ENCODE results near the gene BMP3.
"Not testable (repeated sequence)": the region's sequence is repeated elsewhere in the genome, so short reads cannot be mapped to it uniquely, and the experiment has no call there.

BMP3 gene, protein sequence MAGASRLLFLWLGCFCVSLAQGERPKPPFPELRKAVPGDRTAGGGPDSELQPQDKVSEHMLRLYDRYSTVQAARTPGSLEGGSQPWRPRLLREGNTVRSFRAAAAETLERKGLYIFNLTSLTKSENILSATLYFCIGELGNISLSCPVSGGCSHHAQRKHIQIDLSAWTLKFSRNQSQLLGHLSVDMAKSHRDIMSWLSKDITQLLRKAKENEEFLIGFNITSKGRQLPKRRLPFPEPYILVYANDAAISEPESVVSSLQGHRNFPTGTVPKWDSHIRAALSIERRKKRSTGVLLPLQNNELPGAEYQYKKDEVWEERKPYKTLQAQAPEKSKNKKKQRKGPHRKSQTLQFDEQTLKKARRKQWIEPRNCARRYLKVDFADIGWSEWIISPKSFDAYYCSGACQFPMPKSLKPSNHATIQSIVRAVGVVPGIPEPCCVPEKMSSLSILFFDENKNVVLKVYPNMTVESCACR

DNA sequence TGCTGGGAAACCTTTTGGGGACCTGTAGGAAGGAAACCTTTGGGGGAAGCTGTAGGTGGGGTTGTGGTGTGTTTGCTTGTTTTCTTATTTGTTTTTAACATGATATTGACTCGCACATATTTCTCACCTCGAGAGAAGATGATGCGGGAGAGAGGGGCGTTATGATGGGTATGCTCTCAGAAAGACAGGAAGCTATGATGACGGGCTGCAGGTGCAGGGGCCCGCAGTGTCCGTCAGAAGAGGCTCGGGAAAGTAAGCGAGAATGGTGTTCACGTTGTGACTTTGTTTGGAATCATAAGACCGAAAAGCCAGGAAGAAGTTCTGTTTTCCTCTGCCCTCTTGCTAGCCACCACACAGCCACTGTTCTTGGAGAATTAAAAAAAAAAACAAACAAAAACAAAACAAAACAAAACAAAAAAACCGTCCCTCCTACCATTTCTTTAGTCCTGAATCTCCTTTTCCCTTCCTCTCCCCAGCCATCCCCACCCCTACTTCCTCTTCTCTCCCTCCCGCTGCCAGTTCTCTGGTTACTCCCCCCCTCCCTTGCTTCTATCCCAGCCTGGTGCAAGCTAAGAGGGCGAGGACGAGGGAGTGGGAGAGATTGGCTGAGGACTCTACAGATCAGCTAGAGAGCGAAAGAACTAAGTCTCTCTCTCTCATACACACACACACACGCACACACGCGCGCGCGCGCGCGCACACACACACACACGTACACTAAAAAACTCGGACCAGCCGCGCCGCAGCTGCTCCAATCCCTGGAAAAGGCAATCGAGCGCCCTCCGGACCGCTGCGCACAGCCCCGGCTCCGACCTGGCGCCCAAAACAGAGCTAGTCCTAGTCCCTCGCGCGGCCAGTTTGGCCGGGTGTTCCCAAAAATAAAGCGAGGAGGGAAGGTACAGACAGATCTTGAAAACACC lies at the start of gene BMP3:
Gene BMP3, plus strand, starts transcription at position 648 of the 920 bp plus-strand sequence. CDS start 577 bp downstream, outside the sequence.
- DNase-seq (ENCODE audit: low read depth, low spot score): no peak

DNA sequence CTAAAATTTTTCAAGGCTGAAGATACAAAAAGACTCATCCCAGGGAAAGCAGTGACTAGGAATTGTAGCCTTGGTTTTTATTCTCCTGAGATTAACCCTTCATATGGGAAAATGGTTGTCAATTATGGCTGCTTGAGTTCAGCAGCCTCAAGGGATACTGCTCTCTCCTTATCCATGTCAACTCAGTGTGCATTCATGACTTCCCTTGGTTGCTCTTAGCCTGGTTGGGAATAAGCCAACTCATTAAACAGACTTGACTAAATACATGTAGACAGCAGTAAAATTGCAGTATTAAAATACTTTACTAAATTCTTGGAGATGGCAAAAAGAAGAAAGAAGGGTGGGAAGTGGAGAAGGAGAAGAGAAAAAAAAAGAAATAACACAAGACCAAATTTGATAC lies 44.5 kb upstream of the BMP3 start:
- no peak for DNase-seq (ENCODE audit: low read depth, low spot score)

DNA sequence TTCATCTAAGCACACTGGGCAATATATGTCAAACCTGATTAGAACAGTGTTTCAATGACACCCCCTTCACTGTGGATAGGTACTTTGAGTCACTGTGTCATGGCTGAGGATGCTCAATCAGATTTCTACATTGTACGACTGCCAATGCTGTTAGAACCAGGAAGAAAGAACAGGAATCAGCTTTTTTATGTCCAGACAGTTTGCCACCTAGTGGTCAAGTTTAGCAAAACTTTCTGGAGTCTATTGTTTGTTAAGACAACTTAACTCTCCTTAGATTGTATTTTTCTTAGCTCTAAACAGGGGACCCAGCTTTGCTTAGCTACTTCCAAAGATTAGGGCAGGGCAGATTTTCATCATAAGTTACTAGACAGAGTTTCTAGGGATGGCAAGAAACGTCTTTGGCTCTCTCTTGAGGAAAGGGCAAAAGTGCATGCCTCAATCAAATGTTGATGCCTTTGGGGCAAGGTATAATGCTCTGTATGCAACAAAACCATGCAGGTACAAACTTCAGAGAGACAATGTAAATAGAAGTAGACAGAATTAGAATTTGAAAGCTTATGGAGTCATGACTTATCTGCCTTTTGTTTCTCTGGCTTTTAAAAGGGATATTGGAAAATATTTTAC lies 40.5 kb upstream of the BMP3 start:
- no peak for DNase-seq (ENCODE audit: low read depth, low spot score)

DNA sequence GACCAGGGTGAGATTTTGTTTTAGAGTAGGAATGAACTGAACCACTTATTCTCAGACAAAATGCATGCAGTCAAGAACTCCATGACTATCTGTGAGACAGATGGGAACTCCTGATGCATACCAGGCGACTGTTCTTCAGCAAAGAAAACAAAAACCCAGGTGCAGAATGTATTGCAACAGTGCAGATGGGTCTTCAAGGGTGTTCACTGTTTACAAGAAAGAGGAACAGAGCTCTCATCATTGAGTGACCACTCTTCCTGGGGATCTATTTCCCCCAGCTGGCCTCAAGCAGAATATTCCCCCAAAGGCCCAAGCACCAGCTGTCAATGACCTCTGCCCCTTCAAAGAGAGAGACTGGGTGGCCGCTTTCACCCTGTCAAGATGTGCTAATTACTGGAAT lies 39.7 kb upstream of the BMP3 start:
- no peak for DNase-seq (ENCODE audit: low read depth, low spot score)

DNA sequence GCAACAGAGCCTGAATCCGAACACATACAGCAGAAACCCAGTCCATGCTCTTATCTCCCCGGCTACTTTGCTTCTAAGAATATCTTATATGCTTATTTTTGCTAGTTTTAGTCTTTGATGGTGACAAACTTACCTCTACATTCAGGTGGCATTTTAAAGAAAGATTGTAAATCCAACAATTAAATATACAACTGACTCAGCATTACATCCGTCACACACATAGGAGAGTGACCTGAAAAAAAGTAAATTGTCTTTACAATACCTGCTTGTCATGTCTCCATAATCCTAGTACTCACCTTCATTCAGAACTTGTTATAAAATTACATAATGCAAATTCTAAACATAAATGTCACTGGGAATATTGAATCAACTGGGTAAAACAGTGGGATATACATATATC lies 30.6 kb upstream of the BMP3 start:
- DNase-seq (ENCODE audit: low read depth, low spot score): no peak

DNA sequence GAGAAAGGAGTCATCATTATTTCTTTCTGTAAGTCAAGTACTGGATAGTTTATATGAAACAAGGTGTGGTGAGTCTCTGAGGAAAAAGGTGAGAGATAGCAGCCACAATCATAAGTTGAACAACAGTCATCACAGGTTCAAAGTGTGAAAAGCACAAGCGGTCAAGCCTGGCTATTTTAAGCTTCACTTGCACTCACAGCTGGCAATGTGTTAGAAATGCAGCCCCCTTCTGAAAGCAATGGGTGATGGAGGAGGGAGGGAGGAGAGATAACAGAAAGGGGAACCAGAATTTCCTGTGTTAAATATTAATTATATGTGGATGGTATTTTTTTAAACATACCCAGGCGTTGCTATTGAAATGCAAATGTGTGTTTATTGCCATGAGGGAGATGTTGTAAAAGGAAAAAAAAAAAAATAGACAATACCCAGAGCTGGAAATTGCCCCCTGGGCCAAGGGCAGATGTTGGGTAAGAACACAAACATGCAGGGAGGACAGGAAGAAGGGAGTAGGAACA lies 26.9 kb upstream of the BMP3 start:
- no peak for DNase-seq (ENCODE audit: low read depth, low spot score)

DNA sequence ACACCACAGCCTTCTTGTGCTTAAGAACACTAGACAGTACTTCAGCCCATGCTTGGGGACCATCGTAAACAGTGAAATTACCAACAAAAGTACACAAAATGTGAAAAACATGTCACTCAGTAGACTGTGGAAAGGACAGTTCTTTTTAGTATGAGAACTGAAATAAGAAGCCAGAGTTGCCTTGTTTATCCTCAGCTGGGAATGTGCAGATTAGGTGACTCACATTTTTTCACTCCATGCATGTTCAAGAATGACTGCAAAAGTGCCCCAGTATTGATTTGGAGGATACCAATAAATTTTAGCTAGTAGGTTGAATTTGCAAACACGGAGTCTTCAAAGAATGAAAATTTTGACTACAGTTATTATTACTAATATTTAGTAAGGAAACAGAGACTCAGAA lies 23.1 kb upstream of the BMP3 start:
- DNase-seq (ENCODE audit: low read depth, low spot score): no peak

DNA sequence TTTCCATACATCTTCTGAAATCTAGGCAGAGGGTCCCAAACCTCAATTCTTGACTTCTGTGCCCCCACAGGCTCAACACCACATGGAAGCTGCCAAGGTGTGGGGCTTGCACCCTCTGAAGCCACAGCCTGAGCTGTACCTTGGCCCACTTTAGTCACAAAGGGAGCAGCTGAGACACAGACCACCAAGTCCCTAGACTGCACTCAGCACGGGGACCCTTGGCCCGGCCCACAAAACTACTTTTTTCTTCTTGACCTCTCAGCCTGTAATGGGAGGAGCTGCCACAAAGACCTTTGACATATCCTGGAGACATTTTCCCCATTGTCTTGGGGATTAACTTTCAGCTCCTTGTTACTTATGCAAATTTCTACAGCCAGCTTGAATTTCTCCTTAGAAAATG lies 13.9 kb upstream of the BMP3 start:
- not testable (repeated sequence) for DNase-seq (ENCODE audit: low read depth, low spot score)

DNA sequence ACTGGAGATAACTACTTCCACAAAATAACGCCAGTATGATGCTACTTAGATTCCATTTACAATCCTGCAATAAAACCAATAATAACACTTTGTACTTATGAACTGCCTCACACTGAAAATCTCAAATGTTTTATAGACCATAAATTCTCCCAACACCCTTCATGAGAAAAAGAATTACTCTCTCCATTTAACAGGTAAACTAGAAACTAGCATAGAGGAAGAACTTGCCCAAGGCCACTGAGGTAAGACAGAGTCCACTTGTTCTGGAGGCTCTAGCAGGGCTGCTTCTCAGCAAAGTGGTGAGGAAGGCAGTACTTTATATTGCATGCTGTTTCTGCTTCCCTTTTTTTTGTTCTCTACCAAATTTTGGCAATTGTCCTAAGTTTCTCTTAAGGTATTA lies 11.5 kb upstream of the BMP3 start:
- DNase-seq (ENCODE audit: low read depth, low spot score): no peak

DNA sequence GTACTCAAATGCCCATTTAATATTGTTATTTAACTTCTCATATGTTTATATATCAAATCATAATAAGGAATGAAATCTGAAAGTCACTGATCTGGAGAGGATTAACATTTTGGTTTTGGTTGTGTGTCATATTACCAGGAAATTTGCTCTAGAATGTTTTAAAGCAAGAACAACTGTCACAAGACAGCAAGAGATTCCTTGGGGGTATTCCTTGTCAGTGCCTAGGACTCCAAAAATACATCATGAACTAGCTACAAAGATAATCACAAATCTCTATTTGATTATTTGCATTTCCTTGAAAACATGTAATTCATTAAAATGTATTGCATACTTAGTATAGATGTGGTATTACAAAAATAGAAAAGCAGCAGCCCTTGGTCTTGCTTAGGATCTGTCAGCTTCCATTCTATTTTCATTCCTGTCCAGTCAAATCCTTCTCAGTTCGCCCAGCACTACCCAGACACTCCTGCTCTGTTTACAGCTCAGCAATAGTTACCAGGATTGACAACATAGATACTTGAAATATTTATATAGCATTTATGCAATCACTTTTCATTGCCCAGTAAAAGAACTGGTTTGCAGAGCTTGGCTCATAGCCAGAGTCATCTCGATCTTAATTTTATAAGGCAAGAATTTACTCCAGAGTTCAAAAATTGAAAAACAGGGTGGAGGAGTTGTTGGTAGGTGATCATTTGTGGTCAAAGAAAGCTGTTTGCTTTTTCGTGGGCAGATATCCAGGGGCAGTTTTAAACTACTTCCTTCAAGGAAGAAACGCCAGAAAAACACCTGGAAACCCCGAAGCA lies 9.2 kb upstream of the BMP3 start:
- no peak for DNase-seq (ENCODE audit: low read depth, low spot score)

DNA sequence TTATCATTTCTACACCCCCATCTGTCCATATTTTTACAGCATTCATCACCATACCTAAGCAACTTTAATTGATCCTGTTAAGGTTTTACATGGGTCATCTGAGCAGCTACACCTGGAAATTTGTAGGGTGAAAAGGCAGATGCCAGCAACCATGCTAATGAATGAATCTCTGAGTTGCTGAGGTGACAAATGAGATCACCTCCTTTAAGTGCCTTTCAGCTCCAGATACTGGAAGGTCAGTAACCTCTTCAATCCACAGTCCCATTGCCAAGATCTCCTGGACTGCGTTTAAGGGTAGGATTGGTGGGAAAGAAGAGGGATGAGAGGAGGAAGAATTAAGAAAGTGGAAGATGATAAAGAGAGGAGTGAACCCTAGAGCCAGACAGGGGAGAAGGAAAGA lies 8.5 kb upstream of the BMP3 start:
- DNase-seq (ENCODE audit: low read depth, low spot score): no peak

DNA sequence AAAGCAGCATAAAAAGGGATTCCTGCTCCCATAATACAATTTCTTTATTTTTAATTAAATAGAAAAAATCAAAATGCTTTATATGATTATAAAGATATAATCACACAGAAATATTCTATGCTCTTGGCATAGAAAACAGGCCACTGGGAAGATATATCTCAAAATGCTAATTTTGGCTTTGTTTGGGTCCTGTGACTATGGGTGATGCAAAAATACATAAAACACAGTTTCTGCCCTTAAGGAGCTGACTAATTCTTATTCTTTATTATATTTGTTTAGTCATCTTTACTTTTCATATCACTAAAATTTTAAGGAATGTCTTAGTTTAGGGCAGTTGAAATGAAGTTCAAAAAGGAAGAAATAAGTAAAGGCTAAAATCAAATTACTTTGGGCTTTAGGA lies 7.0 kb upstream of the BMP3 start:
- no peak for DNase-seq (ENCODE audit: low read depth, low spot score)

DNA sequence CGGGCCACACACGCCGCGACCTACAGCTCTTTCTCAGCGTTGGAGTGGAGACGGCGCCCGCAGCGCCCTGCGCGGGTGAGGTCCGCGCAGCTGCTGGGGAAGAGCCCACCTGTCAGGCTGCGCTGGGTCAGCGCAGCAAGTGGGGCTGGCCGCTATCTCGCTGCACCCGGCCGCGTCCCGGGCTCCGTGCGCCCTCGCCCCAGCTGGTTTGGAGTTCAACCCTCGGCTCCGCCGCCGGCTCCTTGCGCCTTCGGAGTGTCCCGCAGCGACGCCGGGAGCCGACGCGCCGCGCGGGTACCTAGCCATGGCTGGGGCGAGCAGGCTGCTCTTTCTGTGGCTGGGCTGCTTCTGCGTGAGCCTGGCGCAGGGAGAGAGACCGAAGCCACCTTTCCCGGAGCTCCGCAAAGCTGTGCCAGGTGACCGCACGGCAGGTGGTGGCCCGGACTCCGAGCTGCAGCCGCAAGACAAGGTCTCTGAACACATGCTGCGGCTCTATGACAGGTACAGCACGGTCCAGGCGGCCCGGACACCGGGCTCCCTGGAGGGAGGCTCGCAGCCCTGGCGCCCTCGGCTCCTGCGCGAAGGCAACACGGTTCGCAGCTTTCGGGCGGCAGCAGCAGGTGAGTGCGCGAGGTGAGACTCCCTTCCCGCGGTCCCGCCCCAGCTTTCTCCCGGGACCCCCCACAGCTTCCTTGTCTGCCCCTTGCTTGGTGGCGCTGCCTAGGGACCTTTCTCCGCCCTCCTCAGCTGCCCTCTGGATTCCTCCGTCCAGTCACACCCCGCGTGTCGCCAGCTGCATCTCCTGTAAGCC lies 678 bp downstream of the BMP3 start:
- DNase-seq (ENCODE audit: low read depth, low spot score): no peak

DNA sequence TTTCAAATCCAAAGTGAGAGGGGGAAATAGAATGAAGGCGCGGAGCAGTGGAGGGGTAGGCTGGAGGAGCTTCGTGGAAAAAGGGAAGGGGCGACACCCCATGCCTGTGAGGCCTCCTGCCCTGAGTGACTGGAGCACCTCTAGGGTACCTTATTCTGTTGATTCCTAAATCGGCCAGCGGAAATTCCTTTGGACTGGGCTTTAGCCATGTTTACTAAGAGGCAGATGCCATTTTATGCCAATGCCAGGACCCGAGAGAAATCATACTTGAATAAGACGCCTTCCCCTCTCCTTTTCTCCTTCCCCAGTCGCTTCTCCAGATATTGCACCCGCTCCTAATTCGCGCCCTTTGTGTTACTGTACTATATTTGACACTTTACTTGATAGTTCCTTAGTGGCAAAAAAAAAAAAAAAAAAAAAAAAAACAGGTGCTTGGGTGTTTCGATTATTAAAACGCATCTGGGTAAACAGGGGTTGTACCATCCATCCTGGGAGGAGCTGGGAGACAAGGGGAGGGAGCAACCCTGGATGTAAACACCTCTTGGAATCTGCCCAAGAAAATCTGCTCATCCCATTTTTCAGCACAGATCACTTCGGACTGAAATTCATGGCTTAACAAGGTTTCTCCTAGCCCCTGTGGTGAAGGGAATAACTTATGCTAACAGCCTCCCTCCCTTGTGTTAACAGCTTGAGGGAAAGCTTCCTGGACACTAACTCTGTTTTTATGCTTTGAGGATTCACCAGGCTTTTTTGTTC lies 1.5 kb downstream of the BMP3 start:
- DNase-seq (ENCODE audit: low read depth, low spot score): no peak

DNA sequence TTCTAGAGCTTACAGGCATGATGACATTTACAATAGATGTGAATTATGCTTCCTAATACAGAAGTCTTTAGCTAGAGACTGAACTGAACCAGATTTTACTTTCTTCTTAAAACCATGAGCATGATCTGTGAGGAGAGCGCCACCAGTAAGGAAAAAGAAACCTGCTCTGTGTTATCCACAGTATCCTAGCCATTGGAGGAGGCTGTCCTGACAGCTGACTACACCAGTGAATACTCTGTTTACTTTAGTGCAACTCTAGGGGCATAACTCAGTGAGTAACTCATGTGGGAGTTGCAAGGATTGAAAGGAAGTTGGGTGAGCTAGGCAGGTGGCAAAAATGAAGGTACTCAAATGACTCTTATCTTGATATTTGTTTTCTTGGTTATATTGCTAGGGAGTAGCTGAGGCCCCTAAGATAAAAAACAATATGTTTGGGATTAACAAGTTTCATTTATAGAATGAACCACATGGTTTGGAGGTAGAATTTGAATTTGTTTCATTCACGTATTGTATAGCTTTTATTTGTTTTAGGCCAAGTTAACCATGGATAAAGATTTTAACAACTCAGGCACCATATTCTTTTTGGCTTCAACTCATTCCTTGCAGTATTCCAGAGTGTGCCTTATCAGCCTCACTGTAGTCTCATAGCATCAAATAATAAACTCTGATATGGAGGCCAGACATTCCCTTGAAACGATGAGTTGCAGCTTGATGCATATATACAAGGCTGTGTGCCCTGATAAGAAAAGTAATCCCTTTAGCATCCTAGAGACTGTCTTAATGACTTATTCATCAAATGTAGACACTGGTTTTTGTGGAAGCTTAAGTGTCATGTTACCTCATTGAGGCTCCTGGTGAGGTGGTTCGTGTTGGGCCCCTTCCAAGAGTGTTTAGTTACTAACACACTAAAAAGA lies 2.5 kb downstream of the BMP3 start:
- no peak for DNase-seq (ENCODE audit: low read depth, low spot score)

DNA sequence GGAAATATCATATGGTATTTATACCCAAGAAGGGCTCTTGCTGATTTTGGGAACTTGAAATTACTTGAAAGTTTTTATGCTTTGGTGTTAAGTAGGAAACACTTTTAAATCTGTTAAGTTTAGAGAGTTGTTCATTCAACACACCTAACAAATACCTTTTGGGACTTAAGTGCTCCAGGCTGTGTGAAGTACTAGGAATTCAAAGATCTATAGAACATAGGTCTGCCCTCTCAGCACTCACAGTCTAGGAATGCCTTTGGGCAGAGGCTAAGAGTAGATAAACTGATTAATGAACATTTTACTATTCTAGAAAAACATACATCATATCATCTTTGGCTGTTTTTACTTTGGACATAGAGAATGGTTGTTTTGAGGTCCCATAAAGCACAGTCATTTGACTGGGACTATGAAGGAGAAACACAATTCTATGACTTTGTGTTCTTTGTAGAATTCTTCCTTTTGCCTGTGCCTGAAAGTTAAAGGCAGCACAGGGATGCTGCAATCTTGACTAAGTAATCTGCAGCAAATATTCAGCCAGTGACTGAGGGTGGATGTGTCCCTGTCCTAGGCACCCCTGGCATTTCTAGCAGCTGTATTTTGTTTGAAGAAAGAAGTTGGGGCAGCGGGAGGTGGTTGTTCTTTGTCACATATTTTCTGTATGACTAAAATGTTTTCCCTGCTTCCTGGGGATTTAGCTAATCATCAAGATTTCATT lies 8.3 kb downstream of the BMP3 start:
- DNase-seq (ENCODE audit: low read depth, low spot score): no peak

DNA sequence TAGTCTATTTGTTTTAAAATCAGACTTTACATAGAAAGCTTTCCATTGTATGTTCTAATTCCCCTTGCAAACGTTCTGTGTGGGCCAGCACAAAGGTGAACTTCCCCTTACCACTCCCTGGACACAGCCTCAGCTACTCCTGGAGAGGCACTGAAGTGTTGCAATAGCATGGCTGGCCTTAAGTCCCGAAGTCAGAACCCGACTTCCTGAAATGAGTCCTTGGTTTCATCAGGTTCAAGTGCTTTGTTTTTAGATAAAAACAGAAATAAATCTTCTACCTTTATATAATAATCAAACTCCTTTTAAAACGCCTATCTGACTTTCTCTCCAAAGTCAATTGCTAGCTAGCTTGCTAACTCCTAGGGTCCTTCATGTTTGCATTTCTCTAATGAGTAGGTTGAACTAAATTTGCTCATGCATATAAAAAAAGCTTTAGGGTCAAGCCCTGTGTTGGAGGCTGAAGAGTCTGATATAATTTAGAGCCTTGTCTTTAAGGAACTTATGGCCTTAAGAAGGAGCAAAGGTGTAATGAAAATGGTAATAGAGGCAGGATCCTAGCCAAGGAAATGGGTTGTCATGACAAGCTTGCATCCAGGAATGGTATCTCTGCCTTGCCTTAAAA lies 9.0 kb downstream of the BMP3 start:
- no peak for DNase-seq (ENCODE audit: low read depth, low spot score)

Measured in activated naive CD8-positive, alpha-beta T cell treated with anti-CD3 and anti-CD28 coated beads, Interleukin-2, amount 50 U/mL, for 16 hours (primary cell).